ENCODE data around the gene FAM210A. TPM values are rescaled to one million over a fixed set of nuclear protein-coding genes. Genes with fewer than 3 reads are reported as not detected.

Gene FAM210A
- total and polyA plus RNA-seq, 9 of the 15 experiments (the other 6 are each of a cell fraction or from before 2014, with no cell fraction given): 8.3 to 41.7 (median 19.1) TPM

DNA sequence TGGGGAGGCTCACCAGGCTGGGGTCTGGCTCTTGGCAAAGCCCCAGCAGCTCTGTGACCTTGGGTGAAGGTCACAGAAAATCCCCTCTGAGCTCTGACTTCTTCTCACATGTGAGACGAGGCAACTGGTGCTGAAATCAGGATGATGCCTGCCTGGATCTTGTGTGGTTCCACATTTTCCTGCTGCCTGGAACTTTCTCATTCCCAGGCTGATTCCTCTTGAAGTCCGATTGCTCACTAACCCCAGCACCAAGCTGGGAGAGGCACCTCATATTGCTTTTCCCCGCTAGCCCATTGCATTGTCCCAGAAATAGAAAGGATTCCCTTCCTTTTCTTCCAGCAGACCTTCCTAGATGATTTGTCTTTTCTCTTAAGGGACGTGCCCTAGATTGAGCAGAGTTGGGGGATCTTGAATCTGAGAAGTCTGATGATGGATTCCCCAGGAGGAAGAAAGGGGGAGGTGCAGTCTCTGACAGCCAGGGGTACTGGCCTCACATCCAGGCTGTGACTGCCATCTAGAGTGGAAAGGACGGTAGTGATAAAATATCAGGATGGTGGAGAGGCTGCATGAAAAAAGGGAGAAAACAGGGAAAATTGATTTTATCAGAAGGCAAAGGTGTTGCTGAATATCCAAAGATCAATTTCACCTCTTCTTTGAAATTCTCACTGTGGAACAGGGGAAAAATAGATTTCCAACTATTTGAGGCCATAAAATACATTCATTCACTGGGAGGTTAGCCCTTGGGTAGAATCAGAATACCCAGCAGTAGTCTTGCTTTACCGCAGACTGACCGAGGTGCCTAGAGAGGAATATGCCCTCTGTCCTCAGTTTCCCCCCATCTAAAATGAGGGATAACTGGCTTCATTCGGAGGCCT is 96.3 kb downstream of the FAM210A start (continued):
- no peak for TF ChIP-seq IRF2 (CRISPR knock-in tag; IDR thresholded peaks at IDR 0.05)
- no peak for TF ChIP-seq TRIM24 (IDR thresholded peaks at IDR 0.05)
- TF ChIP-seq NRF1 (conservative IDR thresholded peaks at IDR 0.05 in 1 of 2, IDR thresholded peaks at IDR 0.05 in 1 of 2): no peak
- peak; percentile 70 to 81 for TF ChIP-seq RAD21 (CRISPR knock-in tag; conservative IDR thresholded peaks at IDR 0.05 in 1 of 2, IDR thresholded peaks at IDR 0.05 in 1 of 2)
- no peak for TF ChIP-seq ZNF316 (IDR thresholded peaks at IDR 0.05)
- TF ChIP-seq, protein P1, sequence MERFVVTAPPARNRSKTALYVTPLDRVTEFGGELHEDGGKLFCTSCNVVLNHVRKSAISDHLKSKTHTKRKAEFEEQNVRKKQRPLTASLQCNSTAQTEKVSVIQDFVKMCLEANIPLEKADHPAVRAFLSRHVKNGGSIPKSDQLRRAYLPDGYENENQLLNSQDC (CRISPR knock-in tag; IDR thresholded peaks at IDR 0.05): no peak
- TF ChIP-seq ETV6 (IDR thresholded peaks at IDR 0.05; ENCODE audit: borderline replicate concordance in 1 of 2, low read depth in 2 of 2, low read length in 1 of 2): no peak
- TF ChIP-seq ETV6 (CRISPR knock-in tag; IDR thresholded peaks at IDR 0.05; ENCODE audit: borderline replicate concordance): no peak
- no peak for TF ChIP-seq EZH2 (IDR thresholded peaks at IDR 0.05; ENCODE audit: borderline replicate concordance, low read depth, low read length)
- TF ChIP-seq REST (IDR thresholded peaks at IDR 0.05; ENCODE audit: borderline replicate concordance): peak; percentile 54; the same call in 1 of the 2 replicates
- no peak for TF ChIP-seq REST (CRISPR knock-in tag; IDR thresholded peaks at IDR 0.05; ENCODE audit: low read depth)
- no peak for TF ChIP-seq ZBTB2 (IDR thresholded peaks at IDR 0.05)
- no peak for TF ChIP-seq ZSCAN29 (IDR thresholded peaks at IDR 0.05)
- no peak for TF ChIP-seq GABPB1 (CRISPR knock-in tag; IDR thresholded peaks at IDR 0.05)
- TF ChIP-seq ZNF444 (CRISPR knock-in tag; IDR thresholded peaks at IDR 0.05): no peak
- TF ChIP-seq, protein P2, sequence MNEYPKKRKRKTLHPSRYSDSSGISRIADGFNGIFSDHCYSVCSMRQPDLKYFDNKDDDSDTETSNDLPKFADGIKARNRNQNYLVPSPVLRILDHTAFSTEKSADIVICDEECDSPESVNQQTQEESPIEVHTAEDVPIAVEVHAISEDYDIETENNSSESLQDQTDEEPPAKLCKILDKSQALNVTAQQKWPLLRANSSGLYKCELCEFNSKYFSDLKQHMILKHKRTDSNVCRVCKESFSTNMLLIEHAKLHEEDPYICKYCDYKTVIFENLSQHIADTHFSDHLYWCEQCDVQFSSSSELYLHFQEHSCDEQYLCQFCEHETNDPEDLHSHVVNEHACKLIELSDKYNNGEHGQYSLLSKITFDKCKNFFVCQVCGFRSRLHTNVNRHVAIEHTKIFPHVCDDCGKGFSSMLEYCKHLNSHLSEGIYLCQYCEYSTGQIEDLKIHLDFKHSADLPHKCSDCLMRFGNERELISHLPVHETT (CRISPR knock-in tag; conservative IDR thresholded peaks at IDR 0.05 in 1 of 2, IDR thresholded peaks at IDR 0.05 in 1 of 2): no peak
- TF ChIP-seq STAT5A (IDR thresholded peaks at IDR 0.05; ENCODE audit: borderline replicate concordance, low read length): no peak

All from K562 (cell line).